ENCODE results near the gene GBP2.
A peak's percentile ranks its signal among the peaks of the same experiment; 100 is the strongest.
"Not testable (repeated sequence)": the region's sequence is repeated elsewhere in the genome, so short reads cannot be mapped to it uniquely, and the experiment has no call there.

GBP2 gene

DNA sequence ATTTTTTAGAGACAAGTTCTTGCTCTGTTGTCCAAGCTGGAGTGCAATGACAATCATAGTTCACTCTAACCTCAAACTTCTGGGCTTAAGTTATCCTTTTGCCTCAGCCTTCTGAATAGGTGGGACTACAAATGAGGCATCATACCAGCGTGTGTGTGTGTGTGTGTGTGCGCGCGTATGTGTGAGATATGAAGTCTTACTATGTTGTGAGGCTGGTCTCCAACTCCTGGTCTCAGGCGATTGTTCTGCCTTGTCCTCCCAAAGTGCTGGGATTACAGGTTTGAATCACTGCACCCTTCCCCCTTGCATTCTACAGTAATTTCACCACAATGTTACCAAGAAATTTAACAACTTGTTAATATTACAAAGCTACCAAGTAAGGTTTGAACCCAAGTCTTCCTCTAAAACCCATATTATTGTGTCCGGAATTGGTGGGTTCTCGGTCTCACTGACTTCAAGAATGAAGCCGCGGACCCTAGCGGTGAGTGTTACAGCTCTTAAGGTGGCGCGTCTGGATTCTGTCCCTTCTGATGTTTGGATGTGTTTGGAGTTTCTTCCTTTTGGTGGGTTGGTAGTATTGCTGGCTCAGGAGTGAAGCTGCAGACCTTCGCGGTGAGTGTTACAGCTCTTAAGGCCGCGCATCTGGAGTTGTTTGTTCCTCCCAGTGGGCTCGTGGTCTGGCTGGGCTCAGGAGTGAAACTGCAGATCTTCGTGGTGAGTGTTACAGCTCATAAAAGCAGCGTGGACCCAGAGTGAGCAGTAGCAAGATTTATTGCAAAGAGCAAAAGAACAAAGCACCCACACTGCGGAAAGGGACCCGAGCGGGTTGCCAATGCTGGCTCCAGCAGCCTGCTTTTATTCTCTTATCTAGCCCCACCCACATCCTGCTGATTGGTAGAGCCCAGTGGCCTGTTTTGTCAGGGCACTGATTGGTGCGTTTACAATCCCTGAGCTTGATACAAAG lies 970 bp upstream of the GBP2 start:
- peak; percentile 75 for DNase-seq

- DNase-seq: no peak
Observed at GRCh38 chr1:89125240-89125912, 538 bp downstream of the GBP2 start.

DNA sequence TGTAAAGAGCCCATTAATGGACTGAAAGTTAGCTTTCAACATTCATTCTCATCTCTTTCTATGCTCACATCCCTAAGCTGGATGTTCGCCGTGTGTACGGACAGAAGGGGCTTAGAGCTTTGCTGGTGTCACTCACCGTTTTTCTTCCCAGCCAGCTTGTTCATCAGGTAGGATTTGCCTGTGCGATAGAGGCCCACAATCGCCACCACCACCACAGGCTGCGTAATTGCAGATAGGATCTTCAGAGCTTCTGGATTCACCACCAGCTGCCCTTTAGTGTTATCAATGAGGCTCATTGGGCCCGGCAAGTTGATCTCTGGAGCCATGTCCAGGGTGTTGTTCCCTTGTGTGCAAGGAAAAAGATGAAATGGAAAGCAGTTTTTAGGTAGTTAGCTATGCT lies 4.3 kb downstream of the GBP2 start:
- no peak for DNase-seq

- no peak for DNase-seq
Observed at GRCh38 chr1:89114662-89115061, 11.3 kb downstream of the GBP2 start.

DNA sequence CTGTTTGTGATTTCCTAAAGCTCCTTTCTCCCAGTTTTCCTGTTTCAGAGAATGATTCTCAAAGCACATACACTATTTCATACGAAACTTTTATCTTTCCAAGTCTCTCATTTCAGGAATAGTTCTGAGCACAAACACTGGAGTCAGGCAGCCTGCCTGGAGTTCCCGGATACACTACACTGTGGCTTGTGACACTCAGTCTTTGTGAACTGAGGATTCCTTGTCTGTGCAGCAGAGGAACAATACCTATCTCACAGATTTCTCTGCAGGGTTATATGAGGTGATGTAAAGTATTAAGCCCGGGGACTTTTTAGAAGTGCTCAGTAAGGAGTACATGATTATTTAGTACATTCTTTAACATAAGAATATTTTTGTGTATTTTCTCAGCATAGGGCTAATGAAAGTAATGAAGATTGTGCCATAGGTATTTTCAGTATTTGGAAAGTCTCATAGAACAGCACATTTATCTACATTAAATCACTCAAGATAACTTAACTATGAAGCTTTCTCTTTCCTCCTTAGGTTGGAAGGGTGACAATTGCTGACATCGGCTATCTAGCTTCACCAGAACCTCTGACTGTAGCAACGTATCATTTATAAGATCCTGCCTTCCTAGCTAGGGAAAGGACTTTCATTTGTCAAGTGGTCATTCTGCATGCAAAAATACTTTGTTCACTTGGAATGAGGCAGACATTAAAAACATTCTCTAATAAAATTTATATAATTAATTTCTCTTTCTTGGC lies 12.9 kb downstream of the GBP2 start:
- DNase-seq: no peak

- DNase-seq: no peak
Observed at GRCh38 chr1:89104687-89105086, 21.2 kb downstream of the GBP2 start.

DNA sequence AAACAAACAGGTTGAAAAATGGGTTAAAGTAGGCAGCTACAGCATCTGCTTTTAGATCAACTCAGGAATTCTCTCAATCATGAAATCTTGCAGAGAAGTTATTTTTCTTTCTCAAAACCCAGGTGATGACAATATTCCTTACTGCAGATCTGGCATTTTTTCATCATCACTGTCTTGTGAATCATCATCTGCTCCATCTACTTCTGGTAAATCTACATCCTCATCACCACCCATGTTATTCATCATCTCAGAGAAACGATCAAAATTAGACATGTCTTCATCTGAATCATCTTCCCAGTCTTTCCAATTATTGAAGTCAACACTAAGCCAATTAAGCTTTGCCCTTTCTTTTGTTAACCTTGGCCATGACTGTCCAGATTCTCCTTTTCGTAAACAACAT lies 21.8 kb downstream of the GBP2 start:
- DNase-seq: no peak

DNA sequence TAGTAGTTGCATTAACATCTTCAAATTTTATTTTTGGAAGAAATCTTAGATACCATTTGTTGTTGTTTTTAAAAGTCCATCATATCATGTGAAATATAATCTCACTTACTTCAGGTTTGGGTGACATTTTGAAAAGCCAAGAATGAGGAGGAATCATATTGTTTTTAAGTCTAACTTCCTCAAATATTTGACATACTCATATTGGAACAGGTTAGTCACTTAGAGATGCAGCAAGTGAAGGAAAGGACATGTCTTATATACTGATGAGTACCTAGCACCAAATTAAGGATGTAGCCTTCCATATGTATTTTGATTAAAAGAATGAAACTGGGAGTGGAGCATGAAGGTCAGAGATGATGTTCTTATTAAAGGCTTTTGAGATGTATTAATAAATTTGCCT lies 23.9 kb downstream of the GBP2 start:
- DNase-seq: no peak

DNA sequence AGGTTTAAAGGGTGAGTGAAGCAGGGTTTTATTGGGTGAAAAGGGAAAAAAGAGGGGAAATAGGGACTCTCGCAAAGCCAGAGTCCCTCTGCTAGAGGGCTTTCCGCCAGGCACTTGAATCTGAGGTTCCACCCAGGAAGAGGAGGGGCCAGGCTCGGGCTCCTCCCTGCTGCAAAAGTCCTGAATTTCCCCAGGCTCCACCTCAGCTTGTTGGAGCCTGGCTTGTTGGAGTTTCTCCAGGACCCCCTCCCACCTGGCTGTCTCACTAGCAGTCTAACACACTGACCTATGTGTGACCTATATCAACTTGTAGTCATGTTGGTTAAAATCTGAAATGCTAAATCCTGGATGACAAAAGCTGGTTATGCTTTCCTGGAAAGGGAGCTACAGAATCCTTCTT lies 25.5 kb downstream of the GBP2 start:
- no peak for DNase-seq

- no peak for DNase-seq
Observed at GRCh38 chr1:89098857-89099256, 27.1 kb downstream of the GBP2 start.

DNA sequence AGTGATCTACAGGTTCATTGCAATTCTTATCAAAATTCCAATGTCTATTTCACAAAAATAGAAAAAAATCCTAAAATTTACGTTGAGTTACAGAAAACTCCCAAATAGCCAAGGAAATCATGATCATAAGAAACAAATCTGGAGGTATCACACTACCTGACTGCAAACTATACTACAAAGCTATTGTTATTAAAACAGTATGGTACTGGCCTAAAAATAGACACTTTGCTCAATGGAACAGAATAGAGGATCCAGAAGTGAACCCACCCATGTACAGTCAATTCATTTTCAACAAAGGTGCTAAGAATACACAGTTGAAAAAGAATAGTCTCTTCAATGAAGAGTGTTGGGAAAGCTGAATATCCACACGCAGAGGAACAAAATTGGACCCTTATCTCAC lies 30.2 kb downstream of the GBP2 start:
- no peak for DNase-seq

GRCh38 chr1:89089962-89090361 lies 36.0 kb downstream of the GBP2 start:
- DNase-seq: no peak

- no peak for DNase-seq
Observed at GRCh38 chr1:89088572-89088971, 37.3 kb downstream of the GBP2 start.

- no peak for DNase-seq
Observed at GRCh38 chr1:89087241-89087640, 38.7 kb downstream of the GBP2 start.

DNA sequence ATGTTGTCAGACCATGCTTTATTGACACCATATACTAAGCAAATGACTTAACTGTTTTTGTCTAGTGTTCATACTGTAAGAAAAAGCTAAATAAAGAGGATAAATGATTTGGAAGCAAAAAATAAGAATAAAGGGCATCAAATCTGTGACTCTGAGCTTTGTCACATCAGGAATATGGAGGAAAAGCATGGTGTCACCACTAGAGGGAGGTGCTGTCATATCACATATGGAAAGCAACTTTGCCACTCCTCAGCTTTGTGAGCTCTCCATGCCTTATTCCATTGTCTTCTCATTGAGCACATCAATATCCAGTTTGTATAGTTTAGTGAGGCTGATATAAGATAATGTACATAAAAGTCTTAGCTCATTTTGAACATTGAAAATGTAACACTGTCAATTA lies 40.1 kb downstream of the GBP2 start:
- no peak for DNase-seq

DNA sequence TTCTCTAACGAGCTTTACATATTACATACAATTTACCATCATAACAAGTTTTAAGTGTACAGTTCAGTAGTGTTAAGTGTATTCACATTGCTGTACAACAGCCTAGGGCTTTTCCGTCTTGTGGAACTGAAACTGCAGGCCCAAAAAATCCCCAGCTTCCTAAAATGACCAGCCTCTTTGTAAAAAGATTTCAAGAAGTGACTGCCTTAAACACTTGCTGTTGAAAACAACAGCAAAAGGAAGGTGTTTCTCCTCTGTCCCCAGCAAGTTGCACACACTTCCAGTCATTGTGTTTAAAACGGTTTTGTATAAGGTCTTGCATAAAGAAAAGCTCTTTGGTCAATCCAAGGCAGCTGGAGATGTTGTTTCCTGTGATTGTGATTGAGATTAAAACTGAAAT lies 44.9 kb downstream of the GBP2 start:
- no peak for DNase-seq

DNA sequence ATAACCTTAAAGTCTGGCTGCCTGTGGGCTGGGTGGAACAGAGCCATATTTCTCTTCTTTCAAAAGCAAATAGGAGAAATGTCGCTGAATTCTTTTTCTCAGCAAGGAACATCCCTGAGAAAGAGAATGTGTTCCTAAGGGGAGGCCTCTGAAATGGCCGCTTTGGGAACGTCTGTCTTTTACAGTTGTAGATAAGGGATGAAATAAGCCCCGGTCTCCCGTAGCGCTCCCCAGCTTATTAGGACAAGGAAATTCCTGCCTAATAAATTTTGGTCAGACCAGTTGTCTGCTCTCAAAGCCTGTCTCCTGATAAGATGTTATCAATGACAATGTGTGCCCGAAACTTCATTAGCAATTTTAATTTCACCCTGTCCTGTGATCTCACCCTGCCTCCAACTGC lies 45.8 kb downstream of the GBP2 start:
- not testable (repeated sequence) for DNase-seq

- not testable (repeated sequence) for DNase-seq
Observed at GRCh38 chr1:89072466-89073065, 53.3 kb downstream of the GBP2 start.

DNA sequence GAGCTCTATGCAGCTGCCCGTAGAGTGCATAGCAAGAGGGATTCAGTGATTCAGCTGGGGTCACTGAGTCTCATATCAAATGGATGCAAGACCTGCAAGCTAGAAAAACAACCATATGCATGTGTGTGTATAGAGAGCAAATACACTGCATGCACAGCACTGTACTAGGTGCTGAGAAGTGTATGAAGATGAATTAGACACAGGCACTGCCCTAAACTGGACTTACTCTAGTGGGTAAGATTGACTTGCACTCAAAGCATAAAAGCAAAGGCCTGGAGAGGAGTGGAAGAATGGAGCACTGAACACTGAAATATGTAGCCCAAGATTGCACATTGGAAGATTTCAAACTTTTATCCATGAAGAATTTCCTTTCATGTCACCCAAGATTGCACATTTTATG lies 55.4 kb downstream of the GBP2 start:
- DNase-seq: no peak

- DNase-seq: no peak
Observed at GRCh38 chr1:89069951-89070350, 56.0 kb downstream of the GBP2 start.

DNA sequence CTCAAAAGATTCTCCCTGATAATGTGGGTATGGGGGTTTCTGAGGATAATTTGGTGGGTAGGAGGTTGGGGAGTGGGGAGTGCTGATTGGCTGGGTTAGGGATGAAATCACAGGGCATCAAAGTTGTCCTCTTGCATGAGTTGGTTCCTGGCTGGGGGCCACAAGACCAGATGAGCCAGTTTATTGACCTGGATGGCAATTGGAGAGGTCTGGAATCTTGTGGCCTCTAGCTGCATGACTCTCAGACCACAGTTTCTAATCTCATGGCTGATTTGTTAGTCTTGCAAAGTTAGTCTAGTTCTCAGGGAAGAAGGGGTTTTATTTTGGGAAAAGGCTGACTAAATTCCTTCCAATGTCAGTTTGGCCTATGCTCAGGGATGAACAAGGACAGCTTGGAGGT lies 57.6 kb downstream of the GBP2 start:
- no peak for DNase-seq

DNA sequence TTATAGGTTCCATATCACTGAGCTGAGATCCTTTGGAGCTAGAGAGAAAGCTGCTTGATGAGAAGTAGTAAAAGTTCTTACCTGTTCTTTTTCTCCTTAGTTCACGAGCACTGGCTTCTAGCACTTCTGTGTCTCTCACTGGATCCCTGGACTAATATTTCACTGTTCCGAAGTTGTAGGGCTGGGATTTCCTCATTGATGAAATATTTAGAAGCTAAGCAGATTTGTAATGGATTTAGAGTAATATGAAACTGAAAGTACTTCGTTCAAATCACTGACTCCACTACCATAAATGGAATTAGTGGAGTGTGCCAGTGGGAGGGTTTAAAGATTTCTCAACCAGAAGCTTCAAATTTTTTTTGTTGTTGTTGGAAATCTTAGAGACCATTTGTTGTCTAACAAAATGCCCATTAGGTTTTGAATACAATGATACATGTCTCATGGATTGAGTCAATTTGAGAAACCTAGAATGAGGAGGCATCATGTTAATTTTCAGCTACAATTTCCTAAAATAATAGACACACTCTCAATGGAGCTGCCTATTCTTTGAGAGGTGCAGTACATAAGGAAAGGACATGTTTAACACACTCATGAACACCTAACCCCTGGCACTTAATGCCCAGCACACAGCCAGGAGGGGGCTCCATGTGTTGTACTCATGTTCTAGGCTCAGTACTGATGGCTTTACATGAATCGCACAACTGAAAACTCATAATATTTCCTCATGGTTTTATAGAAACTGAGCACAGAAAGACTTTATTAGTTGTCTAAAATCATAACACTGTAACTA lies 60.6 kb downstream of the GBP2 start, which contains the start of gene GBP1:
Gene GBP1, minus strand, starts transcription at position 130 of the 790 bp plus-strand sequence. CDS start 1,974 bp downstream, outside the sequence.
- DNase-seq: no peak
